Trophoblast cell (in vitro differentiated cells and primary cell): ENCODE data around the gene LRGUK.
"Not testable (repeated sequence)": the region's sequence is repeated elsewhere in the genome, so short reads cannot be mapped to it uniquely, and the experiment has no call there.

Experiments used
- DNase-seq, 2 donors: peaks; one replicate each; pipeline ENCODE4 v3.0.0-alpha.2; 2016
- H2AFZ ChIP-seq: 2 replicates; pipeline ENCODE4 v1.6.1; 2013; ENCODE audit warnings: low read length, moderate library complexity, mild to moderate bottlenecking; ENCODE audit not compliant: insufficient read depth, poor library complexity
- H2AK5ac ChIP-seq: 2 replicates; pipeline ENCODE4 v1.6.1; 2013; ENCODE audit warnings: mild to moderate bottlenecking, low read length
- H2BK120ac ChIP-seq: 2 replicates; pipeline ENCODE4 v1.6.1; 2013; ENCODE audit warnings: low read length, mild to moderate bottlenecking, moderate library complexity; ENCODE audit not compliant: insufficient read depth, poor library complexity
- H2BK12ac ChIP-seq: 2 replicates; pipeline ENCODE4 v1.6.1; 2013; ENCODE audit warnings: mild to moderate bottlenecking, low read length, moderate library complexity
- H2BK5ac ChIP-seq: 2 replicates; pipeline ENCODE4 v1.6.1; 2013; ENCODE audit warnings: low read length, low read depth, moderate library complexity, mild to moderate bottlenecking; ENCODE audit not compliant: poor library complexity
- H3K14ac ChIP-seq: 2 replicates; pipeline ENCODE4 v1.6.1; 2013; ENCODE audit warnings: mild to moderate bottlenecking, low read length
- H3K18ac ChIP-seq: 2 replicates; pipeline ENCODE4 v1.6.1; 2013; ENCODE audit warnings: mild to moderate bottlenecking, low read length
- H3K23ac ChIP-seq: 2 replicates; pipeline ENCODE4 v1.6.1; 2013; ENCODE audit warnings: low read length
- H3K27ac ChIP-seq: 2 replicates; pipeline ENCODE4 v1.5.1; 2013; ENCODE audit warnings: low read depth, mild to moderate bottlenecking, inconsistent platforms, low read length, moderate library complexity
- H3K27me3 ChIP-seq: 2 replicates; pipeline ENCODE4 v1.6.1; 2013; ENCODE audit warnings: inconsistent platforms, mild to moderate bottlenecking, low read length, moderate library complexity; ENCODE audit not compliant: insufficient read depth
- H3K36me3 ChIP-seq, 2 experiments: 1 replicate in 1 of 2; 2 replicates in 1 of 2; pipeline ENCODE4 v1.6.1; 2013; ENCODE audit warnings: low read length in 2 of 2, mild to moderate bottlenecking in 2 of 2, moderate library complexity in 1 of 2; ENCODE audit not compliant: insufficient read depth in 2 of 2, control insufficient read depth in 1 of 2
- H3K4ac ChIP-seq: 2 replicates; pipeline ENCODE4 v1.6.1; 2013; ENCODE audit warnings: low read depth, mild to moderate bottlenecking, low read length, moderate library complexity
- H3K4me1 ChIP-seq, 2 experiments: 1 replicate in 1 of 2; 2 replicates in 1 of 2; pipeline ENCODE4 v1.6.1; 2013; ENCODE audit warnings: low read length in 2 of 2, mild to moderate bottlenecking in 2 of 2, moderate library complexity in 1 of 2; ENCODE audit not compliant: insufficient read depth in 2 of 2, control insufficient read depth in 1 of 2
- H3K4me2 ChIP-seq: 2 replicates; pipeline ENCODE4 v1.6.1; 2013; ENCODE audit warnings: inconsistent platforms, mild to moderate bottlenecking, low read length, moderate library complexity
- H3K4me3 ChIP-seq: 2 replicates; pipeline ENCODE4 v1.5.1; 2013; ENCODE audit warnings: mild to moderate bottlenecking, low read depth, low read length, inconsistent platforms
- H3K79me1 ChIP-seq: one replicate; pipeline ENCODE4 v1.6.1; 2013; ENCODE audit warnings: low read length
- H3K79me2 ChIP-seq: 2 replicates; pipeline ENCODE4 v1.6.1; 2013; ENCODE audit warnings: low read length, mild to moderate bottlenecking; ENCODE audit not compliant: control insufficient read depth, insufficient read depth, poor library complexity
- H3K9ac ChIP-seq: 2 replicates; pipeline ENCODE4 v1.6.1; 2013; ENCODE audit warnings: mild to moderate bottlenecking, low read length
- H3K9me3 ChIP-seq: 2 replicates; pipeline ENCODE4 v1.6.1; 2013; ENCODE audit warnings: low read depth, mild to moderate bottlenecking, control low read depth, inconsistent platforms, low read length; ENCODE audit not compliant: insufficient read depth
- H4K12ac ChIP-seq: 2 replicates; pipeline ENCODE4 v1.6.1; 2013; ENCODE audit warnings: low read depth, mild to moderate bottlenecking, low read length, moderate library complexity
- H4K8ac ChIP-seq: 2 replicates; pipeline ENCODE4 v1.6.1; 2013; ENCODE audit warnings: low read depth, mild to moderate bottlenecking, low read length, moderate library complexity
- H4K91ac ChIP-seq: one replicate; pipeline ENCODE4 v1.6.1; 2013; ENCODE audit warnings: low read depth, mild to moderate bottlenecking, low read length, moderate library complexity
- WGBS: extraction: QIAGEN DNeasy Blood & Tissue Kit; methylation state at CpG from one replicate; pipeline ENCODE4 v1.1.7; 2013; ENCODE audit warnings: missing lambda C conversion rate; ENCODE audit not compliant: insufficient read length, insufficient coverage; ENCODE audit errors: extremely low coverage; 5-methylcytosine and 5-hydroxymethylcytosine counted together

The LRGUK gene

DNA sequence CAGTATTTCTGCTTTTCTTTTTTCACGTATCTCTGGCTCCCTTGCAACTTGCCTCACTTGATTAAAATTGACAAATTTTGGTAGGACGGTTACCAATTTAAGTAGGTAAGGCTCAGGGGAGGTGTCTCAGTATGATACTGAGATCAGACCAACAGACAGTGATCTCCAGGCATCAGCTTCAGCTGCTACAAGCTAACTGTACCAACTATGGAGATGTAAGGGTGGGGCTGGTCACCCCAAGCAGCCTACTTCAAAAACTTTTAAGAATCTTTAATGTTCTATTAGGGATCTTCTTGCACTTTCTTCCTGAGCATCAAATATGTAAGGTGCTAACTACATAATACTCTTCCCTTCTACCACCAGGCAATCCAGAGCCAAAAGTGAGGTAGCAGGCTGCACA, 162.7 kb downstream of the LRGUK start:
- no peaks in the 10 kb centered on the region for H3K4me1 ChIP-seq
- H2BK120ac ChIP-seq, result no peak overlapping the region
- H3K23ac ChIP-seq, result no peak overlapping the region
- peaks cover 2% of the 10 kb centered on the region for H3K9me3 ChIP-seq
- peaks cover 9 to 10% of the 10 kb centered on the region in 2 experiments for H3K36me3 ChIP-seq
- H3K18ac ChIP-seq, result no peak overlapping the region
- no peak overlapping the region for H3K27ac ChIP-seq
- no peak overlapping the region for H3K14ac ChIP-seq
- no peak overlapping the region for H3K4me2 ChIP-seq
- H2AK5ac ChIP-seq, result no peak overlapping the region
- no peak overlapping the region for H2BK12ac ChIP-seq
- H3K27me3 ChIP-seq, result no peaks in the 10 kb centered on the region
- no peaks in the 10 kb centered on the region for H3K79me1 ChIP-seq
- no peak overlapping the region for H3K4me3 ChIP-seq
- DNase-seq, result no peak
- H4K91ac ChIP-seq, result no peak overlapping the region
- no peak overlapping the region for H4K12ac ChIP-seq
- no peak overlapping the region for H4K8ac ChIP-seq
- H3K4ac ChIP-seq, result no peak overlapping the region
- H2BK5ac ChIP-seq, result no peak overlapping the region
- no peak overlapping the region for H2AFZ ChIP-seq
- no CpG with 5 or more reads among the region's 2 CpGs for WGBS
- H3K9ac ChIP-seq, result no peak overlapping the region
- no peaks in the 10 kb centered on the region for H3K79me2 ChIP-seq

DNA sequence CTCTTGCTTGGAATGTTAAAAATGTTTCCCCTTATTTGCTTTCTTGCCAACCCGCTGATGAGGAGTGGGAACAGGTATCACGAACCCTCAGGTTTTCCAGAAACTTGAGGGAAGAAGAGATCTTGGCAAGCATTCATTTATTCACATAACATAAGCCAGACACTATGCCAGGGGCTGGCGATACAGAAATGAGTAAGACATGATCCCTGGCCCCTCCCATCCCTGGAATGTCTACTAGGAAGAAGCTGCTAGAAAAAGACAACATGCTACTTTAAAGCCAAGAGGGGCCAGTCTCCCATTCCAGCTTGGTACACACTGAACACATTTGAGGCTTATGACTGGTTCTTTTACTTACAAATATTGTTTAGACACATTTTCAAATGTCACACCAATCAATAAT, 163.1 kb downstream of the LRGUK start:
- H4K8ac ChIP-seq, result no peak overlapping the region

DNA sequence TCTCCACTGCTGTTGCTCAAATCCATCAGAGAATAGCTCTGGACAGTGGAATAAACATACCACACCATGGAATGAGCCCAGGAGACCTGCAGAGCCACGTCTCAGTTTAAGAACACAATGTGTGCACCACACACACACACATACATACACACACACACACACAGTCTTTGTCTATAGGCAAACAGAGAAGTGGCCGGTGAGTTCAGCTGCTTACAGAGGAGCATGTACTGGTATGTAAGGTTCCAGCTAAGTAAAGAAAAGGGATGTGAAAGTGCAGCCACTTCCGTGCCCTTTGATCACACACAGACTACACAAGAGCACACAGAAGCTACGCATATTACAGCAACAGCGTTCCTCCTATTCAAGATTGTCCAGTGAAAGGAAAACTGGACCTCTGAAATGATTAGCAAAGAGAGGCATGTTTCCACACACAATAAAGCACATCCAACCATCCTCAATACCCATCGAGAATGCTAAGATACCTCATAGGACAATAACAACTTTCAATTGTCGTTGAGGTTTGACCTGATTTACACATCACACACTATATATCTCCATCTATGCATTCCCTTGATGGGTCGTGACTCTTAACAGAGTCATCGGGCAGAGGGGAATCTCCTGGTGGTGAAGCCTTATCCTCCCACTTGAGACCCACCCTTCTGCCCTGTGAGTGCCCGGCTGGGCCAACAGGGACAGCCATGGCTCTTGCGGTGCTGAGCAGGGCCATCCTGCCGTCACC, 166.0 kb downstream of the LRGUK start:
- no CpG with 5 or more reads among the region's 12 CpGs for WGBS
- H2BK5ac ChIP-seq, result no peak overlapping the region
- H3K9ac ChIP-seq, result no peak overlapping the region
- no peak overlapping the region for H4K91ac ChIP-seq
- no peak overlapping the region for H3K14ac ChIP-seq
- no peaks in the 10 kb centered on the region for H3K27me3 ChIP-seq
- H3K23ac ChIP-seq, result no peak overlapping the region
- H3K79me2 ChIP-seq, result no peaks in the 10 kb centered on the region
- H3K4ac ChIP-seq, result no peak overlapping the region
- H2BK12ac ChIP-seq, result no peak overlapping the region
- H3K4me3 ChIP-seq, result peak overlapping the region; percentile 46
- no peaks in the 10 kb centered on the region for H3K4me1 ChIP-seq
- H4K12ac ChIP-seq, result no peak overlapping the region
- no peak overlapping the region for H2AK5ac ChIP-seq
- H4K8ac ChIP-seq, result no peak overlapping the region
- no peaks in the 10 kb centered on the region for H3K79me1 ChIP-seq
- no peak overlapping the region for H3K18ac ChIP-seq
- H2BK120ac ChIP-seq, result no peak overlapping the region
- H3K27ac ChIP-seq, result no peak overlapping the region
- H2AFZ ChIP-seq, result no peak overlapping the region
- peaks cover 16 to 18% of the 10 kb centered on the region in 2 experiments for H3K36me3 ChIP-seq
- no peak overlapping the region for H3K4me2 ChIP-seq
- peaks cover 2% of the 10 kb centered on the region for H3K9me3 ChIP-seq
- no peak for DNase-seq

More for the DNA sequence above, 163.1 kb downstream of the LRGUK start:
- no peak overlapping the region for H3K27ac ChIP-seq
- no peak overlapping the region for H2AK5ac ChIP-seq
- no peak overlapping the region for H3K4me3 ChIP-seq
- H2AFZ ChIP-seq, result no peak overlapping the region
- H3K9ac ChIP-seq, result no peak overlapping the region
- no peak overlapping the region for H4K12ac ChIP-seq
- no peak overlapping the region for H3K4me2 ChIP-seq
- peaks cover 12 to 13% of the 10 kb centered on the region in 2 experiments for H3K36me3 ChIP-seq
- H2BK5ac ChIP-seq, result no peak overlapping the region
- H3K18ac ChIP-seq, result no peak overlapping the region
- no peaks in the 10 kb centered on the region for H3K79me1 ChIP-seq
- H3K9me3 ChIP-seq, result peaks cover 2% of the 10 kb centered on the region
- no peaks in the 10 kb centered on the region for H3K27me3 ChIP-seq
- no peak overlapping the region for H3K23ac ChIP-seq
- no peak overlapping the region for H2BK12ac ChIP-seq
- no peak overlapping the region for H3K4ac ChIP-seq
- H2BK120ac ChIP-seq, result no peak overlapping the region
- no peaks in the 10 kb centered on the region for H3K4me1 ChIP-seq
- DNase-seq, result no peak
- WGBS, result no CpG with 5 or more reads among the region's 3 CpGs
- H4K91ac ChIP-seq, result no peak overlapping the region
- H3K14ac ChIP-seq, result no peak overlapping the region
- H3K79me2 ChIP-seq, result no peaks in the 10 kb centered on the region

DNA sequence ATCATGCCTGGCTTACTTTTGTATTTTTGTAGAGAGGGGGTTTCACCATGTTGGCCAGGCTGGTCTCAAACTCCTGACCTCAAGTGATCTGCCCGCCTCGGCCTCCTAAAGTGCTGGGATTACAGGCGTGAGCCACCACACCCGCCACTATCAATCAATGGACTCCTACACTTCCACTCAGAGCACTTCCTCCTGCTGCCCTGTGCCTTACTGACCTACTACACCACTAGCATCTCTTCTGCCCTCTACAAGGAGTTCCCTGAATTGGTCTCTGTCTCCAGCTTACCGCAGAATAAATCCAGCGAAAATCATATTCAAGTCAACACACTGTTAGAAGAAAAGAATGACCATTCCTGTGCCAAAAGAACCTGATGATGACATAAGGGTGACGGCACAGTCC, 168.8 kb downstream of the LRGUK start:
- H3K9ac ChIP-seq, H3K4me1 ChIP-seq, H3K23ac ChIP-seq, DNase-seq, H3K4me2 ChIP-seq, H3K79me1 ChIP-seq, H3K4me3 ChIP-seq, H3K79me2 ChIP-seq, H2AFZ ChIP-seq, H3K18ac ChIP-seq, H2BK5ac ChIP-seq, H4K12ac ChIP-seq, H4K8ac ChIP-seq, H2AK5ac ChIP-seq, H4K91ac ChIP-seq, H3K27ac ChIP-seq, H2BK120ac ChIP-seq, H3K14ac ChIP-seq, H3K9me3 ChIP-seq, H3K27me3 ChIP-seq, H3K4ac ChIP-seq, H2BK12ac ChIP-seq: not testable (repeated sequence)
- H3K36me3 ChIP-seq, result peaks cover 18 to 22% of the 10 kb centered on the region in 2 experiments
- no CpG with 5 or more reads among the region's 7 CpGs for whole genome bisulfite sequencing
